Hepatocyte (in vitro differentiated cells): Measurements from ENCODE around the gene WFDC5. TPM values are rescaled to one million over a fixed set of nuclear protein-coding genes. Genes with fewer than 3 reads are reported as not detected.

ENCODE experiments used
- DNase-seq: peaks from one replicate; pipeline ENCODE4 v3.0.0-alpha.2; 2016; ENCODE audit warnings: low spot score
- H2AFZ ChIP-seq: fragments of 200-600 bp; sonication (generic); 2 replicates; pipeline ENCODE4 v1.6.0; 2016; ENCODE audit warnings: antibody characterized with exemption, mild to moderate bottlenecking
- H3K27ac ChIP-seq: fragments of 200-600 bp; sonication (generic); 2 replicates; pipeline ENCODE4 v1.5.1; 2016; ENCODE audit warnings: mild to moderate bottlenecking
- H3K27me3 ChIP-seq: fragments of 200-600 bp; sonication (generic); 2 replicates; pipeline ENCODE4 v1.6.1; 2016
- H3K36me3 ChIP-seq: fragments of 200-600 bp; sonication (generic); replicated peaks from 2 replicates; pipeline ENCODE4 v1.5.1; 2016; ENCODE audit warnings: low read depth; ENCODE audit not compliant: insufficient read depth
- H3K4me1 ChIP-seq: fragments of 200-600 bp; sonication (generic); 2 replicates; pipeline ENCODE4 v1.5.1; 2016; ENCODE audit warnings: mild to moderate bottlenecking, moderate library complexity; ENCODE audit not compliant: insufficient read depth
- H3K4me2 ChIP-seq: fragments of 200-600 bp; sonication (generic); 2 replicates; pipeline ENCODE4 v1.6.0; 2016
- H3K4me3 ChIP-seq: fragments of 200-600 bp; sonication (generic); 2 replicates; pipeline ENCODE4 v1.5.1; 2016; ENCODE audit warnings: mild to moderate bottlenecking
- H3K79me2 ChIP-seq: fragments of 200-600 bp; sonication (generic); 2 replicates; pipeline ENCODE4 v1.6.0; 2017; ENCODE audit warnings: mild to moderate bottlenecking
- H3K9me2 ChIP-seq: fragments of 200-600 bp; sonication (generic); replicated peaks from 2 replicates; pipeline ENCODE4 v1.6.0; 2017; ENCODE audit warnings: mild to moderate bottlenecking; ENCODE audit not compliant: insufficient read depth
- H3K9me3 ChIP-seq: fragments of 200-600 bp; sonication (generic); 2 replicates; pipeline ENCODE4 v1.5.1; 2016; ENCODE audit warnings: low read depth, mild to moderate bottlenecking
- H4K20me1 ChIP-seq: fragments of 200-600 bp; sonication (generic); 2 replicates; pipeline ENCODE4 v1.6.0; 2016; ENCODE audit warnings: mild to moderate bottlenecking; ENCODE audit not compliant: insufficient read depth, poor library complexity, severe bottlenecking
- EZH2 ChIP-seq: fragments of 200-600 bp; sonication (generic); IDR thresholded peaks from 2 replicates; pipeline ENCODE4 v1.6.1; 2016; ENCODE audit warnings: antibody characterized with exemption, mild to moderate bottlenecking, borderline replicate concordance
- EZH2phosphoT487 ChIP-seq: fragments of 200-600 bp; sonication (generic); IDR thresholded peaks from one replicate; pipeline ENCODE4 v1.6.1; 2018; ENCODE audit warnings: antibody characterized with exemption, mild to moderate bottlenecking, low read depth, moderate library complexity; ENCODE audit not compliant: unreplicated experiment, severe bottlenecking
- WGBS: methylation state at CpG from one replicate; pipeline ENCODE4 v1.1.6; 2016; ENCODE audit warnings: low lambda C conversion rate; ENCODE audit errors: missing lambda C conversion rate; 5-methylcytosine and 5-hydroxymethylcytosine counted together
- polyA plus RNA-seq: library from polyadenylated mRNA; unstranded; fragments of >200 nt; fragmentation: Nextera tagmentation; extraction: Ambion mirVana; gene quantifications from 2 replicates; pipeline ENCODE4 v1.2.1, GENCODE V29; 2016
- total RNA-seq: library from RNA; depleted of rRNA; stranded (reverse); fragments of >200 nt; gene quantifications from 2 replicates; pipeline ENCODE4 v1.2.3, GENCODE V29; 2014
- TF ChIP-seq, protein P1 (sequence below): fragments of 200-600 bp; sonication (generic); IDR thresholded peaks from 2 replicates; pipeline ENCODE4 v1.5.1; 2016; ENCODE audit warnings: antibody characterized with exemption, mild to moderate bottlenecking; ENCODE audit not compliant: poor library complexity

WFDC5 gene
- total and polyA plus RNA-seq, 2 experiments from 2014 or later = 0.47 TPM; not detected in 1

DNA sequence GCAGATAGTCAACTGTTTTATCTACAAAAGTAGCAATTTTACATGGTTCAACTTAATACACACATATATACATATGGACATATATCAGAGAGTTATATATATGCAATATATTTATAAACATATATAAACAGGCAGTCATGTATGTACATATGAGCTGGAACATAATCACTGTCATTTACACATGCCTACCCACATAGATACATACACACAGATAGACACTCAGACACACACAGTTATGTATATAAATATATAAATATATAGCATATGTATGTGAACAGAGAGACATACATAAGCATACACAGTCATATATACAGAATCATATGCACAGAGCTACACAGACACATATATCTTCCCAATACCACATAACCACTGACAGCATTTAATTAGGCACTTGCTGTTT is 2.2 kb downstream of the WFDC5 start:
- Histone ChIP-seq H3K9me2 (no peaks in the 10 kb centered on the region), H3K4me2 (no peak overlapping the region), H4K20me1 (no peaks in the 10 kb centered on the region), H3K27ac (no peak overlapping the region), H3K4me1 (no peaks in the 10 kb centered on the region), H3K4me3 (no peak overlapping the region), H2AFZ (no peak overlapping the region), H3K9me3 (no peaks in the 10 kb centered on the region), H3K27me3 (no peaks in the 10 kb centered on the region), H3K79me2 (no peaks in the 10 kb centered on the region), H3K36me3 (no peaks in the 10 kb centered on the region)
- TF ChIP-seq EZH2phosphoT487 (no peak), EZH2 (no peak)
- TF ChIP-seq, protein P1, sequence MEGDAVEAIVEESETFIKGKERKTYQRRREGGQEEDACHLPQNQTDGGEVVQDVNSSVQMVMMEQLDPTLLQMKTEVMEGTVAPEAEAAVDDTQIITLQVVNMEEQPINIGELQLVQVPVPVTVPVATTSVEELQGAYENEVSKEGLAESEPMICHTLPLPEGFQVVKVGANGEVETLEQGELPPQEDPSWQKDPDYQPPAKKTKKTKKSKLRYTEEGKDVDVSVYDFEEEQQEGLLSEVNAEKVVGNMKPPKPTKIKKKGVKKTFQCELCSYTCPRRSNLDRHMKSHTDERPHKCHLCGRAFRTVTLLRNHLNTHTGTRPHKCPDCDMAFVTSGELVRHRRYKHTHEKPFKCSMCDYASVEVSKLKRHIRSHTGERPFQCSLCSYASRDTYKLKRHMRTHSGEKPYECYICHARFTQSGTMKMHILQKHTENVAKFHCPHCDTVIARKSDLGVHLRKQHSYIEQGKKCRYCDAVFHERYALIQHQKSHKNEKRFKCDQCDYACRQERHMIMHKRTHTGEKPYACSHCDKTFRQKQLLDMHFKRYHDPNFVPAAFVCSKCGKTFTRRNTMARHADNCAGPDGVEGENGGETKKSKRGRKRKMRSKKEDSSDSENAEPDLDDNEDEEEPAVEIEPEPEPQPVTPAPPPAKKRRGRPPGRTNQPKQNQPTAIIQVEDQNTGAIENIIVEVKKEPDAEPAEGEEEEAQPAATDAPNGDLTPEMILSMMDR = no peak
- no peak for DNase-seq

- Histone ChIP-seq H3K4me2 (no peak overlapping the region), H3K79me2 (no peaks in the 10 kb centered on the region), H2AFZ (no peak overlapping the region), H4K20me1 (no peaks in the 10 kb centered on the region), H3K9me2 (no peaks in the 10 kb centered on the region), H3K27me3 (no peaks in the 10 kb centered on the region), H3K9me3 (no peaks in the 10 kb centered on the region), H3K36me3 (no peaks in the 10 kb centered on the region), H3K27ac (no peak overlapping the region), H3K4me1 (no peaks in the 10 kb centered on the region), H3K4me3 (no peak overlapping the region)
- no peak for TF ChIP-seq EZH2
- TF ChIP-seq, protein P1 = peak; percentile 56
- WGBS = 52% methylated on average over 17 of the region's 17 CpGs
- DNase-seq = no peak
Measured at GRCh38 chr20:45111799-45112471, 3.0 kb downstream of the WFDC5 start.

DNA sequence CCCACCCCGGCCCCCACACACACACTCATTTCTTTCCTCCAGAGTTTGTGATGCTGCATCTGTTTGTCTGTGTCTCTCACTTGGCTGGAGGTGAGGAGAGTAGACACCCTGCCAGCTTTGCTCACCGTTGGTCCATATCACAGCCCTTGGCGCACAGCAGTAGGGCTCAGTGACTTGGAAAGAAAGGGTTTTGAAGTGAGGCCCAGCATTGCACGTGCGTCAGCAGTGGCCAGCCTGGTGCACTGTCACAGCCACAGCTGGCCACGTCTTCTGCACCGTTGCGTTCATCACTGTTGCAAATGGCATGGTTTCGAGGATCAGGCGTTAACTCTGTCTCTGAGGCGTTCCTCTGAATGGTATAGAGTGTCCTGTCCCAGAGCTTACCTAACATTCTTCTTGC is 3.7 kb downstream of the WFDC5 start:
- no peak overlapping the region for H3K4me2 ChIP-seq
- H3K79me2 ChIP-seq = no peaks in the 10 kb centered on the region
- H3K4me1 ChIP-seq = no peaks in the 10 kb centered on the region
- no peaks in the 10 kb centered on the region for H3K9me2 ChIP-seq
- DNase-seq = no peak
- H3K4me3 ChIP-seq = no peak overlapping the region
- H3K27me3 ChIP-seq = no peaks in the 10 kb centered on the region
- H2AFZ ChIP-seq = no peak overlapping the region
- no peaks in the 10 kb centered on the region for H3K36me3 ChIP-seq
- 86% methylated on average over 10 of the region's 11 CpGs for WGBS
- no peak overlapping the region for H3K27ac ChIP-seq
- TF ChIP-seq, protein P1 = no peak
- TF ChIP-seq EZH2 = no peak
- TF ChIP-seq EZH2phosphoT487 = no peak
- no peaks in the 10 kb centered on the region for H4K20me1 ChIP-seq
- no peaks in the 10 kb centered on the region for H3K9me3 ChIP-seq

DNA sequence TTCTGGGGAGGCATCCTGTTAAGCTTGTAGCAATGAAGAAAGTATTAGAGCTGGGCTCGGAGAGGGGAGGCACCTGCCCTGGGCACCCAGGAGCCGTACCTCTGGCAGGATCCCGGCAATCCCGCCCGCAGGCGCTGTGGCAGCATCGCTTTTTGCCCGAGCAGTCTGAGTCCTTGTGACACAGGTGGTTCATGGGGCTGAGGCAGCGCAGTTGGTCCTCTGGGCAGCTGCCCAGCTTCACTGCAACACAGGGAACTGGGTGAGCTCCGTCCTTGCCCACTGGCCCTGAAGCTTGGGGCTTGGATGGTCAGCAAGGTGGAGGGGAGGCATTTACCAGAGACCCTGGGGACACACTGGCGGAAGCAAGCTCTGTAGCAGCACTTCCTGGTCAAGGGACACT is 4.7 kb downstream of the WFDC5 start:
- no peak overlapping the region for H3K4me2 ChIP-seq
- H3K36me3 ChIP-seq = no peaks in the 10 kb centered on the region
- no peak overlapping the region for H2AFZ ChIP-seq
- no peak overlapping the region for H3K27ac ChIP-seq
- no peaks in the 10 kb centered on the region for H3K9me2 ChIP-seq
- no peaks in the 10 kb centered on the region for H3K9me3 ChIP-seq
- no peaks in the 10 kb centered on the region for H3K4me1 ChIP-seq
- 92% methylated on average over 11 of the region's 11 CpGs for WGBS
- H3K79me2 ChIP-seq = no peaks in the 10 kb centered on the region
- H3K4me3 ChIP-seq = no peak overlapping the region
- no peak for DNase-seq
- H4K20me1 ChIP-seq = no peaks in the 10 kb centered on the region
- no peaks in the 10 kb centered on the region for H3K27me3 ChIP-seq
- TF ChIP-seq EZH2 (no peak), EZH2phosphoT487 (no peak)
- TF ChIP-seq, protein P1 = no peak
